Mammary epithelial cell (primary cell): ENCODE results near the gene MAST1.

Source experiments
- EZH2 ChIP-seq: IDR thresholded peaks from 2 replicates; pipeline ENCODE4 v1.6.1; 2012; ENCODE audit warnings: low read length, inconsistent platforms, borderline replicate concordance
- TF ChIP-seq, protein P1 (sequence below), 2 donors: IDR thresholded peaks in 1 of 2; conservative IDR thresholded peaks in 1 of 2; 2 replicates each; pipeline ENCODE4 v1.5.1; 2011 to 2012; ENCODE audit warnings: inconsistent platforms in 2 of 2, low read length in 2 of 2, mild to moderate bottlenecking in 2 of 2, control low read depth in 1 of 2, low read depth in 1 of 2; ENCODE audit not compliant: insufficient read depth in 1 of 2; ENCODE audit errors: extremely low read depth in 1 of 2

DNA sequence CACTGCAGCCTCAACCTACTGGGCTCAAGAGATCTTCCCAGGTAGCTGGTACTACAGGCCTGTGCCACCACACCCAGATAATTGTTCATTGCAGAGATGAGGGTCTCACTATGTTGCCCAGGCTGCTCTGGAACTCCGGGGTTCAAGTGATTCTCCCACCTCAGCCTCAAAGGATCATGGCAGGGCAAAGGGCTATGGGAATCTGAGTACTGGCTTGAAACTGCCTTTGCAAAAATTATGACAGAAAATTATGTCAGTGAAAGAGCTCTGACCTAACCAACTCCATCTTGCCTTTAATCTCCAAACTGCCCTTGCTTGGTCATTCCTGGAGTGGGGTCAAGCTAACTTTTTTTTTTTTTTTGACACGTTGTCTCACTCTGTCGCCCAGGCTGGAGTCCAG is 44.3 kb downstream of the MAST1 start:
- TF ChIP-seq EZH2: no peak
- TF ChIP-seq, protein P1, sequence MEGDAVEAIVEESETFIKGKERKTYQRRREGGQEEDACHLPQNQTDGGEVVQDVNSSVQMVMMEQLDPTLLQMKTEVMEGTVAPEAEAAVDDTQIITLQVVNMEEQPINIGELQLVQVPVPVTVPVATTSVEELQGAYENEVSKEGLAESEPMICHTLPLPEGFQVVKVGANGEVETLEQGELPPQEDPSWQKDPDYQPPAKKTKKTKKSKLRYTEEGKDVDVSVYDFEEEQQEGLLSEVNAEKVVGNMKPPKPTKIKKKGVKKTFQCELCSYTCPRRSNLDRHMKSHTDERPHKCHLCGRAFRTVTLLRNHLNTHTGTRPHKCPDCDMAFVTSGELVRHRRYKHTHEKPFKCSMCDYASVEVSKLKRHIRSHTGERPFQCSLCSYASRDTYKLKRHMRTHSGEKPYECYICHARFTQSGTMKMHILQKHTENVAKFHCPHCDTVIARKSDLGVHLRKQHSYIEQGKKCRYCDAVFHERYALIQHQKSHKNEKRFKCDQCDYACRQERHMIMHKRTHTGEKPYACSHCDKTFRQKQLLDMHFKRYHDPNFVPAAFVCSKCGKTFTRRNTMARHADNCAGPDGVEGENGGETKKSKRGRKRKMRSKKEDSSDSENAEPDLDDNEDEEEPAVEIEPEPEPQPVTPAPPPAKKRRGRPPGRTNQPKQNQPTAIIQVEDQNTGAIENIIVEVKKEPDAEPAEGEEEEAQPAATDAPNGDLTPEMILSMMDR (conservative IDR thresholded peaks at IDR 0.05 in 1 of 2, IDR thresholded peaks at IDR 0.05 in 1 of 2; ENCODE audit: extremely low read depth in 1 of 2, insufficient read depth in 1 of 2, low read depth in 1 of 2, low read length in 2 of 2): no peak
